ENCODE measurements around the gene CBX5.
"Not testable (repeated sequence)": the region's sequence is repeated elsewhere in the genome, so short reads cannot be mapped to it uniquely, and the experiment has no call there.

The CBX5 gene

GRCh38 chr12:54197010-54197409 lies 82.9 kb downstream of the CBX5 start:
- no peak for DNase-seq (ENCODE audit: low read depth)

DNA sequence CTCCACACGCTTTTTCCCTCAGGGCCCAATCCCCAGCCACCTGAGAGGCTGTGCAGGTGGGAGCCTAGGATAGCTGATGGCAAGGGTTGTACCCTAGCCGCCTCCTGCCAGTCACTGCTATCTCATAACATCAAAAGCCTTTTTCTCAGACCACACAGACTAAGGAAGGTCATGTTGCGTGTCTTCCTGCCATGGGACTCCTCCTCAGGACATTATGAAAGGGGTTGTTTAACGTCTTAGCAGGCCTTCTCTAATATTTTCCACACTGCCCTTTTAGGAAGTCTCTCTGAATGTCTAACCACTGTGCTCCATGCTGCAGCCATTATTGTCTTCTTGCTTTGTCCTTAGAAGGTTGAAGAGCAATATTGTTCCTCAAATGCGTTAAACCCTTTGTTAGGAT lies 83.5 kb downstream of the CBX5 start:
- no peak for DNase-seq (ENCODE audit: low read depth)

DNA sequence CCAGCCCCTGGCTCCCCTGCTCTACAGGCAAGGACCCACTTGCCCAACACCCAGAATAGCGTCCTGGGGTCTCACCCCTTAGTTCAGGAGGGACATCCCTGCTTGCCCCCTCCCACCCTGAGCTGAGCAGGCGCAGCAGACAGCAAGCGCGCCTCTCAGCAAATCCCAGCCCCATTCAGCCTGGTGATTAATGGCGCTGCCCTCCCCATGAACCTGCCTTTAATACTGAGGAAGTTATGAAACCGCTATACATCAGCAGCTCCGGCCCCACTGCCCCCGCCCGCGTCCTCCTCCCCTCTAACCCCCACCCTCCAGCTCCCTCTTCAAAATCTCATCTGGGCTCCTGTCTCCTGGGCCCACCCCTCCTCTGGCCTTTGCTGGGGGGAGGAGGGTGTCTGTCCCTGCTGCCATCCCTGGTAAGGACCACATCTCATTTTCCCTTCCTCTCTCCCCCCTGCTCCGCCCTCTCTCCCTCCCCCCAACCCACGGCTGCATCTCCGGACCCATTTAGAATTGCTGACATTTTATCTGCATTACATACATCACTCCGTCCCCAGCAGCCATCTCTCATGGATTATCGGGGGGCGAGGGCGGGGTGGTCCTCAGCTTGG lies 84.1 kb downstream of the CBX5 start:
- no peak for DNase-seq (ENCODE audit: low read depth)

- no peak for DNase-seq (ENCODE audit: low read depth)
Measured at GRCh38 chr12:54195080-54195736, 84.7 kb downstream of the CBX5 start.

GRCh38 chr12:54194611-54195010 lies 85.3 kb downstream of the CBX5 start:
- not testable (repeated sequence) for DNase-seq (ENCODE audit: low read depth)

DNA sequence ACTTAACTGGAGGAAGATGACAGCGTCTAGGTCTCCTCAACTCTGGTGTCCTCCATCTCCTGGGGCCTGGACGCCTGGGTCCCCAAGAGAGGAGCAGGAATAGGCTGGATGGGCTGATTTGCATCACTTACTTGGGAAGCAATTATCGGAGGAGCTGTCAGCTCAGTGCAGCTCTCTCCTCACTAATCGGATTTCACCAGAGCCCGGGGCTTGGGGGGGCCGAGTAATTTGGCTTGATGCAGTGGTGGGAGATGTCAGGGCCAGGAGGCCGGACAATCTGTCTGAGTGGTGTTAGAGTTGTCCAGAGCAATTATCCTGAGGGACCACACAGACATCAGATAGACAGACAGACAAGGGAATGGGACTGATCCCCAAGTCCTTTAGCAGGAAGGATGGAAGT lies 86.5 kb downstream of the CBX5 start:
- DNase-seq (ENCODE audit: low read depth) = no peak

DNA sequence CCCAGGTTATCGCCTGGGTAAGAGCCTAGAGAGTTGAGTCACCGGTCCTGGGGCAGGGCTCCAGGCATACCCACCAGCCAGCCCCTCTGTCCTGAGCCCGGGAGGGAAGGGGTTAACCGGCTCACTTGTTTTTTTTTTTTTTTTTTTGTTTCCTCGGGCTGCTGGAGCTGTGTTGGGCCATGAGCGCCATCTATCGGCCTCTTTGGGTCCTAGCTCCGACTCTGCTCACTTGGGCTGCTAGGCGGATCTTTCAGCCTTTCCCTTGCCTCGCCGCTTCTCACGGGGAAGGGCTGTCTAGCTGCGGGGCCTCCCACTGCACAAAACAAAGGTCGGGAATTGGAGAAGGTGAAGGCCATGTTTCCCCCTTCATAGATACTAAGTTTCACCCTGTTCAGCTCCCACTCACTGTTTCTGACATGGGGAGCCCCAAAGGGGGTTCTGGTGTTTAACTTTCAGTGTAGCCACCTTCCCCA lies 88.3 kb downstream of the CBX5 start:
- DNase-seq (ENCODE audit: low read depth) = peak; percentile 72

- DNase-seq (ENCODE audit: low read depth) = no peak
Measured at GRCh38 chr12:54191126-54191525, 88.8 kb downstream of the CBX5 start.

GRCh38 chr12:54189198-54189539 lies 90.8 kb downstream of the CBX5 start:
- no peak for DNase-seq (ENCODE audit: low read depth)

- DNase-seq (ENCODE audit: low read depth) = no peak
Measured at GRCh38 chr12:54187075-54187474, 92.8 kb downstream of the CBX5 start.

GRCh38 chr12:54185919-54186318 lies 94.0 kb downstream of the CBX5 start:
- DNase-seq (ENCODE audit: low read depth) = no peak

DNA sequence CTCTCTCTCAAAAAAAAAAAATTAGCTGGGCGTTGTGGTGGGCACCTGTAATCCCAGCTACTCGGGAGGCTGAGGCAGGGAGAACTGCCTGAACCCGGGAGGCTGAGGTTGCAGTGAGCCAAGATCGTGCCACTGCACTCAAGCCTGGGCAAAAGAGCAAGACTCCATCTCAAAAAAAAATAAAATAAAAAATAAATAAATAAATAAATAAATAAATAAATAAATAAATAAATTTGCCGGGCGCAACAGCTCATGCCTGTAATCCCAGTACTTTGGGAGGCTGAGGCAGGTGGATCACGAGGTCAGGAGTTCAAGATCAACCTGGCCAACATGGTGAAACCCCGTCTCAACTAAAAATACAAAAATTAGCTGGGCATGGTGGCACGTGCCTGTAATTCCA lies 94.6 kb downstream of the CBX5 start:
- not testable (repeated sequence) for DNase-seq (ENCODE audit: low read depth)

DNA sequence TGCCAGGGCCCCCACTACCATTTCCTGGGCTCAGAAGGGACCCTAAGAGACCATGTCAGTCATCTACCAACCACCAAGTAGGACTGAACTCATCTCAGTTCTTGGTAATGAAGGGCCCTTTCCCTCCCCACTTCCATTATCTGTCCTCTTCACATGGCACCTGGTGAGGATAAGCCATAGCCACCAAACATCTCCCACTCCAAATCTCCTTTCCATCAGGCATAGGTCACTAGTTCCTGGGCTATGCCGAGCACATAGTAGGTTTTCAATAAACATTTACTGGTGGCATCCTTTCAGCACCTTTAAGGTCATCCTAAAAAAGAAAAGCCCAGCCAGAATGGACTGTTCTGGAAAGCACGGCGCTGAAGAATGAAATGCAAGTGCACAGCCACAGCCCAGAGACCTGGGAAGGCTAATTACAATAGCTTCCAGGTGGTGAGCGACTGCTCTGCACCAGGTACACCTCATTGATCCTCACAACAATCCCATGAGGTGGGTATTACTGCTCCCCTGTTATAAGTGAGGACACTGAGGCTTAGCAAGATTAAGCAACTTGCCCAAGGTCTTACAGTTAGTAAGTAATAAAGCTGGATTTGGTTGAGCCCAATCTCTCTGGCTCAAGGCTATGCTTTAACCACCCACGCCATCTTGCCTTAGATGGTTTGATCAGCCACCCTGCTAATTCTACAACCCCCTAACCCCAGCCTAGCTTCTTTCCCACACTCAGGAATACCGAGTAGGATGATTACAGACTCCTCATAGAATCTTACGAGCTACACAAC lies 95.7 kb downstream of the CBX5 start:
- DNase-seq (ENCODE audit: low read depth) = no peak

DNA sequence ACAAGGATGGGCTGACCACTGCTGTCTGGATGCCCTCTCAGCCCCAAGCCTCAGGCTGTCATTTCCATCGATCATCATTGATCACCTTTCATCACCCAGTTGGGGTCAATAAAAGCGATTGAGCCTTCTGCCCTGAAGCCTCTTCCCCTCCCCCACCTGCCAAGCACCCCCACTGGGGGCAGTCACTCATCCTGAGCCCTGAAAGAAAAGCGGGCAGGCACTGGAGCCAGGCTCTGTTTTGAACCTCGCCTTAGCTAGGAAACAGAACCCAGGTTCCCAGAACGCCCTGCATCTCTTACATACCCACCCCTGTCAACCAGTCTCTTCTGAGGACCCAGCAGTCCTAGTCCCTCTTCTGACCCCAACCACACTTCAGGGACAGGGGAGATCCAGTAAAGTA lies 96.9 kb downstream of the CBX5 start:
- DNase-seq (ENCODE audit: low read depth) = no peak

DNA sequence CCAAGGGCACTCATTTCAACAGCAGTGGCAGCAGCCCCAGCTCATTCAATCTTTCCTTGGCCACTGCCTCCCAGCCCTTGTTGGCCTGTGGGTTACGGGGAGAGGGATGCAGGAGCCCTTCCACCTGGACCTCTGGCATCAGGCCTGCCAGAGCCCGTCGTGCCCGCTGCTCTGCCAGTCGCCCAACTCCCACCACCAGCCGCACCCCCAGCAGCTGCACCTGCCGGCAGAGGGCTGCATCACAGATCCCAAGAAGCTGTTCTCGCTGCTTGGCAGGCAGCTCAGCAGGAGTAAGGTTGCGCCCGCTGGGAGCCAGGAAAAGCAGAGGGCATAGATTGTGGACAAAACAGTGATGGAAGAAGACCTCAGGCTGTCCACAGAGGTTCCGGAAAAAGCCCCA lies 97.8 kb downstream of the CBX5 start:
- DNase-seq (ENCODE audit: low read depth) = no peak
